H1 (cell line): ENCODE measurements around the gene PPIC. TPM values are rescaled to one million over a fixed set of nuclear protein-coding genes. Genes with fewer than 3 reads are reported as not detected.
A peak's percentile ranks its signal among the peaks of the same experiment; 100 is the strongest.

Experiments used
- CTCF ChIA-PET: fragments of 300-600 bp; sonication (Branson Sonifier 250); formaldehyde crosslinking; loops from one replicate; lab custom pipeline; 2021; ENCODE audit not compliant: partially characterized antibody; lab: Charles Lee
- POLR2A ChIA-PET: fragments of 300-600 bp; sonication (Branson Sonifier 250); formaldehyde crosslinking; loops from one replicate; lab custom pipeline; 2021; ENCODE audit warnings: inconsistent platforms; ENCODE audit not compliant: partially characterized antibody; lab: Charles Lee
- DNase-seq, 2 experiments: peaks; one replicate each; pipeline versions ENCODE4 v3.0.0 to v3.0.0-alpha.2; 2010 to 2022; ENCODE audit warnings: low spot score in 2 of 2, low read depth in 1 of 2, mixed read lengths in 1 of 2
- FAIRE-seq: peaks from 2 replicates; lab custom pipeline; 2011; peaks lifted over from hg19 to GRCh38; lab: Jason Lieb, UNC
- H2AFZ ChIP-seq: 2 replicates; pipeline ENCODE4 v1.8.1; 2012; ENCODE audit warnings: low read length, inconsistent platforms
- H2AK5ac ChIP-seq: 2 replicates; pipeline ENCODE4 v1.6.1; 2013; ENCODE audit warnings: low read depth, low read length
- H2BK120ac ChIP-seq: replicated peaks from 2 replicates; pipeline ENCODE3; 2013; ENCODE audit warnings: low read depth, low read length, inconsistent platforms
- H2BK12ac ChIP-seq: 2 replicates; pipeline ENCODE4 v1.6.1; 2013; ENCODE audit warnings: low read depth, low read length
- H2BK15ac ChIP-seq: 2 replicates; pipeline ENCODE4 v1.6.1; 2013; ENCODE audit warnings: low read length
- H2BK20ac ChIP-seq: 2 replicates; pipeline ENCODE4 v1.6.1; 2013; ENCODE audit warnings: low read length
- H2BK5ac ChIP-seq: 2 replicates; pipeline ENCODE4 v1.6.1; 2013; ENCODE audit warnings: low read depth, low read length
- H3K14ac ChIP-seq: 2 replicates; pipeline ENCODE4 v1.6.1; 2013; ENCODE audit warnings: inconsistent platforms; ENCODE audit not compliant: insufficient read length
- H3K18ac ChIP-seq: 2 replicates; pipeline ENCODE4 v1.6.1; 2013; ENCODE audit warnings: low read length; ENCODE audit errors: extremely low read depth
- H3K23ac ChIP-seq: 2 replicates; pipeline ENCODE4 v1.6.1; 2013; ENCODE audit warnings: inconsistent platforms; ENCODE audit not compliant: insufficient read length
- H3K23me2 ChIP-seq: 2 replicates; pipeline ENCODE4 v1.6.1; 2013; ENCODE audit warnings: low read depth, low read length
- H3K27ac ChIP-seq: 2 replicates; pipeline ENCODE4 v1.6.1; 2011; ENCODE audit warnings: low read depth, low read length, inconsistent platforms
- H3K27me3 ChIP-seq, 4 experiments: replicated peaks in 1 of 4; 1 replicate in 1 of 4; 2 replicates in 3 of 4; pipeline versions ENCODE4 v1.6.1 to v1.8.1; 2011 to 2013; ENCODE audit warnings: low read length in 3 of 4, mild to moderate bottlenecking in 3 of 4, inconsistent platforms in 2 of 4, mixed read lengths in 2 of 4, moderate library complexity in 1 of 4; ENCODE audit not compliant: control insufficient read depth in 3 of 4, insufficient read depth in 3 of 4; ENCODE audit errors: extremely low read depth in 1 of 4
- H3K36me3 ChIP-seq, 4 experiments: 2 replicates each; pipeline versions ENCODE4 v1.6.1 to v1.8.1; 2011 to 2013; ENCODE audit warnings: mild to moderate bottlenecking in 4 of 4, low read length in 3 of 4, moderate library complexity in 2 of 4, control low read depth in 1 of 4, inconsistent platforms in 1 of 4; ENCODE audit not compliant: insufficient read depth in 4 of 4, control insufficient read depth in 2 of 4
- H3K4ac ChIP-seq: replicated peaks from 2 replicates; pipeline ENCODE3; 2013; ENCODE audit warnings: low read length, low read depth, mixed read lengths, inconsistent platforms; ENCODE audit not compliant: insufficient read length
- H3K4me1 ChIP-seq, 4 experiments: replicated peaks in 1 of 4; 1 replicate in 1 of 4; 2 replicates in 3 of 4; pipeline versions ENCODE4 v1.6.1 to v1.8.1; 2011 to 2013; ENCODE audit warnings: low read length in 3 of 4, inconsistent platforms in 2 of 4, mixed read lengths in 1 of 4; ENCODE audit not compliant: insufficient read depth in 4 of 4, control insufficient read depth in 3 of 4
- H3K4me2 ChIP-seq, 2 experiments: 2 replicates each; pipeline versions ENCODE4 v1.6.1 to v1.8.1; 2011 to 2013; ENCODE audit warnings: low read depth in 2 of 2, low read length in 2 of 2, control low read depth in 1 of 2, inconsistent platforms in 1 of 2, mild to moderate bottlenecking in 1 of 2; ENCODE audit not compliant: insufficient read depth in 1 of 2
- H3K4me3 ChIP-seq, 4 experiments: fragments of 200-600, 300-600 bp in 1 of 4; sonication (generic), shearing (Covaris generic), sonication (Bioruptor Twin) in 1 of 4; 2 replicates each; pipeline versions ENCODE4 v1.5.1 to v1.8.1; 2011 to 2016; ENCODE audit warnings: low read length in 4 of 4, low read depth in 3 of 4, control low read depth in 2 of 4, inconsistent platforms in 2 of 4, mild to moderate bottlenecking in 2 of 4, mixed read lengths in 1 of 4, moderate library complexity in 1 of 4; ENCODE audit not compliant: insufficient read depth in 2 of 4; ENCODE audit errors: extremely low read depth in 1 of 4
- H3K56ac ChIP-seq: replicated peaks from 2 replicates; pipeline ENCODE3; 2013; ENCODE audit warnings: low read depth, mild to moderate bottlenecking, mixed read lengths, low read length, inconsistent platforms; ENCODE audit not compliant: insufficient read length
- H3K79me1 ChIP-seq: 2 replicates; pipeline ENCODE4 v1.6.1; 2013; ENCODE audit warnings: low read depth, low read length, control low read depth
- H3K79me2 ChIP-seq, 2 experiments: 2 replicates each; pipeline versions ENCODE4 v1.6.1 to v1.8.1; 2012 to 2013; ENCODE audit warnings: low read length in 2 of 2, mild to moderate bottlenecking in 2 of 2, inconsistent platforms in 1 of 2; ENCODE audit not compliant: insufficient read depth in 2 of 2, control insufficient read depth in 1 of 2
- H3K9ac ChIP-seq, 4 experiments: replicated peaks in 1 of 4; 1 replicate in 1 of 4; 2 replicates in 3 of 4; pipeline versions ENCODE4 v1.6.1 to v1.8.1; 2011 to 2013; ENCODE audit warnings: low read depth in 3 of 4, low read length in 3 of 4, control low read depth in 2 of 4, mild to moderate bottlenecking in 2 of 4, moderate library complexity in 2 of 4, inconsistent platforms in 1 of 4; ENCODE audit errors: extremely low read depth in 1 of 4
- H3K9me3 ChIP-seq, 2 experiments: 2 replicates each; pipeline versions ENCODE4 v1.6.1 to v1.8.1; 2012 to 2013; ENCODE audit warnings: mild to moderate bottlenecking in 2 of 2, moderate library complexity in 2 of 2, control low read depth in 1 of 2, inconsistent platforms in 1 of 2, low read depth in 1 of 2, low read length in 1 of 2, mixed read lengths in 1 of 2; ENCODE audit not compliant: insufficient read depth in 2 of 2
- H4K20me1 ChIP-seq, 2 experiments: replicated peaks in 1 of 2; 2 replicates each; pipeline versions ENCODE3 to v1.8.1; 2011 to 2013; ENCODE audit warnings: inconsistent platforms in 2 of 2, low read length in 2 of 2, mild to moderate bottlenecking in 1 of 2; ENCODE audit not compliant: insufficient read depth in 2 of 2, control insufficient read depth in 1 of 2
- H4K5ac ChIP-seq: 2 replicates; pipeline ENCODE4 v1.6.1; 2013; ENCODE audit warnings: low read length, low read depth, mixed read lengths, inconsistent platforms; ENCODE audit not compliant: insufficient read length
- H4K8ac ChIP-seq: 2 replicates; pipeline ENCODE4 v1.8.0; 2013; ENCODE audit warnings: mild to moderate bottlenecking, moderate library complexity, low read length, inconsistent platforms; ENCODE audit not compliant: insufficient read depth; ENCODE audit errors: extremely low read depth
- H4K91ac ChIP-seq: replicated peaks from 2 replicates; pipeline ENCODE3; 2013; ENCODE audit warnings: low read length, mixed read lengths, inconsistent platforms; ENCODE audit not compliant: insufficient read length
- BRCA1 ChIP-seq: IDR thresholded peaks from 2 replicates; pipeline ENCODE4 v1.6.1; 2012; ENCODE audit warnings: low read depth, low read length, improper control_type of control experiment
- RAD21 ChIP-seq, 2 experiments: IDR thresholded peaks in 1 of 2; conservative IDR thresholded peaks in 1 of 2; 2 replicates each; pipeline ENCODE4 v1.6.1; 2011; ENCODE audit warnings: low read depth in 2 of 2, low read length in 2 of 2, improper control_type of control experiment in 1 of 2, inconsistent platforms in 1 of 2, mild to moderate bottlenecking in 1 of 2, moderate library complexity in 1 of 2
- WGBS, 2 experiments: shearing (Covaris generic) in 1 of 2; methylation state at CpG; one replicate each; pipeline versions ENCODE4 v1.1.6 to v1.1.7; 2013 to 2015; ENCODE audit warnings: low lambda C conversion rate in 2 of 2, mixed read lengths in 2 of 2, inconsistent platforms in 1 of 2, low coverage in 1 of 2, missing lambda C conversion rate in 1 of 2; ENCODE audit not compliant: insufficient replicate concordance in 2 of 2, insufficient coverage in 1 of 2, insufficient read length in 1 of 2; ENCODE audit errors: extremely low coverage in 1 of 2, missing lambda C conversion rate in 1 of 2; 5-methylcytosine and 5-hydroxymethylcytosine counted together
- polyA plus RNA-seq, 7 experiments: library from polyadenylated mRNA; depleted of rRNA in 3 of 7; stranded (reverse) in 5 of 7; unstranded in 2 of 7; fragments of >200 nt in 5 of 7; fragments of 200-250 nt in 2 of 7; gene quantifications; 1 replicate in 5 of 7; 2 replicates in 1 of 7; 4 replicates in 1 of 7; pipeline versions ENCODE4 v1.2.1 to v1.2.3, GENCODE V29; 2011 to 2013; ENCODE audit warnings: missing spikeins in 2 of 7, mixed read lengths in 2 of 7
- total RNA-seq: library from RNA; stranded (reverse); fragmentation: NEBNext Ultra II Directional; extraction: Animal tissue kit (Norgen Biotek cat#: 25700); gene quantifications from 2 replicates; pipeline ENCODE4 v1.2.1, GENCODE V29; 2021

Gene PPIC
- total and polyA plus RNA-seq, 2 of the 8 experiments (the other 6 are each of a cell fraction or from before 2014, with no cell fraction given) = 8.5 to 10.4 TPM

GRCh38 chr5:123046222-123046621 is 9.7 kb upstream of the PPIC start:
- H3K4me2 ChIP-seq = no peak overlapping the region
- no peak overlapping the region for H3K14ac ChIP-seq
- TF ChIP-seq RAD21 (IDR thresholded peaks at IDR 0.05 in 1 of 2, conservative IDR thresholded peaks at IDR 0.05 in 1 of 2; ENCODE audit: low read depth in 2 of 2, low read length in 2 of 2) = peak in 1 of 2 experiments; percentile 5; a peak in 1 of 4 replicates
- TF ChIP-seq BRCA1 = no peak
- H3K36me3 ChIP-seq = no peaks in the 10 kb centered on the region
- no peak overlapping the region for H4K8ac ChIP-seq
- no peaks in the 10 kb centered on the region for H3K79me1 ChIP-seq
- ChIA-PET CTCF (interaction anchor here (0.9 to 1.4 kb wide), 2 partner anchors 14 to 36 kb away, joined by 3 read pairs; no protein-coding TSS in a partner anchor), POLR2A (no interaction called here)
- no peak overlapping the region for H3K18ac ChIP-seq
- H3K56ac ChIP-seq = no peak overlapping the region
- WGBS, 2 experiments = 76% methylated on average over 4 of the region's 4 CpGs; no CpG with 5 or more reads in 1 of the 2 experiments
- no peaks in the 10 kb centered on the region for H4K20me1 ChIP-seq
- H4K5ac ChIP-seq = no peak overlapping the region
- no peak overlapping the region for H4K91ac ChIP-seq
- no peak overlapping the region for H3K9ac ChIP-seq
- H2BK12ac ChIP-seq = no peak overlapping the region
- no peak overlapping the region for H2AK5ac ChIP-seq
- no peaks in the 10 kb centered on the region for H3K27me3 ChIP-seq
- no peak for DNase-seq
- no peaks in the 10 kb centered on the region for H3K9me3 ChIP-seq
- H3K4me3 ChIP-seq = no peak overlapping the region
- H2AFZ ChIP-seq = no peak overlapping the region
- no peaks in the 10 kb centered on the region for H3K23me2 ChIP-seq
- H3K27ac ChIP-seq = no peak overlapping the region
- H3K4me1 ChIP-seq = no peaks in the 10 kb centered on the region
- H3K79me2 ChIP-seq = no peaks in the 10 kb centered on the region
- H3K23ac ChIP-seq = no peak overlapping the region
- no peak overlapping the region for H3K4ac ChIP-seq
- H2BK5ac ChIP-seq = no peak overlapping the region
- FAIRE-seq = no peak
- H2BK15ac ChIP-seq = no peak overlapping the region
- H2BK20ac ChIP-seq = no peak overlapping the region
- H2BK120ac ChIP-seq = no peak overlapping the region
